Fibroblast of peridontal ligament (primary cell): ENCODE measurements around the gene NRL.

Source experiments
- DNase-seq: peaks from one replicate; pipeline ENCODE4 v3.0.0-alpha.2; 2010; ENCODE audit errors: extremely low read depth

NRL gene

GRCh38 chr14:24066496-24067132, 48.1 kb downstream of the NRL start:
- DNase-seq = no peak

DNA sequence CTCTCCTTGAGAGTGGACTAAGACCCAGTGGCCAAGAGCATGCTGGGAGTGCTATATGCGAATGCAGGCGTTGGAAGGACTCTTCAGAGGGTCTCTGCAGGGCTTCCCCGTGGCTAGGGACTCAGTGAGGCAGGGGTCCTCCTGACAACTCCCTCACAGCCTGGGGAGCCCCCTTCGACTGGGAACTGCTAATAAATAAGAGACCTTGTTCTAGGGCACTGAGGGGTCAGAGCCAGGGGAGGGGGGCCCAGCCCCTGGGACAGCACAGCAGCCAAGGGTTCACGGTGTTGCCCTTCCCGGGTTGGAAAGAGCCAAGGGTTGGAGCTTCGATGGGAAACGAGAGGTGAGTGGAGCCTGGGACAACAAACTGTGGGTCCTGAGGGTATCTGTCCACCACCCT, 49.3 kb downstream of the NRL start:
- DNase-seq = no peak

DNA sequence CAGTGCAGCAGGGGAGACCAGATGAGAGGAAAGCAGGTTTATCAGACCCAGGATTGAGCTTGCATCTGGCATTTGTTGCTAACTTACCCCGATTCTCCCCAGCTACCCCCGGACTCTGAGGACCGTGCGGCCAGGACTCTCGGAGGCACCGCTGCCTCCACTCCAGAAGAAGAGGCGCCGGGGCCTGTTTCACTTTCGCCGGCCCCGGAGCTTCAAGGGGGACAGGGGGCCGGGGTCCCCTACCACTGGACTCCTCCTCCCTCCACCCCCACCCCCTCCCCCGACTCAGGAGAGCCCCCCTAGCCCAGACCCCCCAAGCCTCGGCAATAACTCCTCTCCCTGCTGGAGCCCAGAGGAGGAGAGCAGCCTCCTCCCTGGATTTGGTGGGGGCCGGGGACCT, 49.9 kb downstream of the NRL start:
- no peak for DNase-seq

- no peak for DNase-seq
Measured at GRCh38 chr14:24064091-24064795, 50.5 kb downstream of the NRL start.

DNA sequence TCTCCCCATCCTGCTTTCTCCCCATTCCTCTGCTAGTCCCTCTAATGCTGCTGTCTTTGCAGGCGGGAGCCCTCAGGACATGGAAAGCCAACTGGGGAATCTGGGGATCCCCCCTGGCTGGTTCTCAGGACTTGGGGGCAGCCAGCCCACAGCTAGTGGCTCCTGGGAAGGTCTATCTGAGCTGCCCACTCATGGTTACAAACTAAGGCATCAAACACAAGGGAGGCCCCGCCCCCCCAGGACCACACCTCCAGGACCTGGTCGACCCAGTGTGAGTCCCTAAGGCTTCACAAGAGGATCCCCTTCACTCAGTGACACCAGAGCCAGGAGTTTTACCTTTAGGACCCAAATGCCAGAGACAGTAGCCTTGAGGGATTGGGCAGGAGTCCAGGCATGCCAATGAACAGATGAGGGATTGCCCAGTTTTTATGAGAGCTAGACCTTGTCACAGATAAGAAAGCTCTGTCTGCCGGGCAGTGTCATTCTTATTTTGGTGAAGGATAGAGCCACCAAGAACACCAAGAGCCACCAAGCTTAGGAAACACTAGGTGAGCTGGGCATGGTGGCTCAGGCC, 51.4 kb downstream of the NRL start:
- no peak for DNase-seq

- DNase-seq = no peak
Measured at GRCh38 chr14:24062216-24062980, 52.4 kb downstream of the NRL start.

DNA sequence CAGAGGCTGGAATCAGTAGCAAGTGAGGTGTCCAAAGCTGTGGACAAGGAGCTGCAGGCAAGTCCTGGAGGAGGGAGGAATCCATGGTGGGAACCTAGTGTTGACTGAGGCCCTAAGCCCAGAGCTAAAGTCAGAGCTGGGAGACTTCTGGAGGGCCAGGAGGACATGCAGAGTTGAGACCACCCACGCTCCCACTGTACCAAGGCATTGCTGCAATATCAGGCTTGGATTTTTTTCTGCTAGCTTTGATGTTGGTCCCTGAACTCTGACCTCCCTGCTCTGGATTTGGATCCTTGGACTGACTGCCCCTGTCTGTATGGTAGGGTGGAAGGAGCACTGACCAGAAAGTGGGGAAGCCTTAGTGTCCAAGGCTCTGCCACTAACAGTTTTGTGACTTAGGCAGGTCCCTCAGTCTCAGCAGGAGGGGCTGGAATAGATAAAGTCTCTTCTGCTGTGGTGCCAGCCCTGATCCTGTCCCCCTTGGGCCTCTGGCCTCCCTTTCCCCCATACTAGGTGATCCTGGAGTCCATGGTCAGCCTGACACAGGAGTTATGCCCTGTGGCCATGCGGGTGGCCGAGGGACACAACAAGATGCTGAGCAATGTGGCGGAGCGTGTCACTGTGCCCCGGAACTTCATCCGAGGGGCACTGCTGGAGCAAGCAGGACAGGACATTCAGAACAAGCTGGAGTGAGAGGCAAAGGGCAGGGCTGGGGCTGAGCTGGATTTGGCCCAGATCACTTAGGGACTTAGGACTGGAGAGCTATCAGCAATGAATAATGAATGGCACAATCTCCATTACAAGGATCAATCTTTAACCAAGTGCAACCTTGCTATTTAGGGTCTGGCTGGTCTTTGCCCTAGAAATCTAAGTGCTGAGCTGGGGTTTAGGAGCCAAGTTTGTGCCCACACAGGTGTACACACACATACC, 53.5 kb downstream of the NRL start:
- DNase-seq = no peak

GRCh38 chr14:24060443-24060842, 54.3 kb downstream of the NRL start:
- no peak for DNase-seq

GRCh38 chr14:24059841-24060388, 54.8 kb downstream of the NRL start:
- DNase-seq = no peak

- no peak for DNase-seq
Measured at GRCh38 chr14:24058951-24059475, 55.7 kb downstream of the NRL start.

- peak; percentile 84 for DNase-seq
Measured at GRCh38 chr14:24058260-24058950, 56.3 kb downstream of the NRL start.

GRCh38 chr14:24057867-24058259, 56.9 kb downstream of the NRL start:
- DNase-seq = no peak

DNA sequence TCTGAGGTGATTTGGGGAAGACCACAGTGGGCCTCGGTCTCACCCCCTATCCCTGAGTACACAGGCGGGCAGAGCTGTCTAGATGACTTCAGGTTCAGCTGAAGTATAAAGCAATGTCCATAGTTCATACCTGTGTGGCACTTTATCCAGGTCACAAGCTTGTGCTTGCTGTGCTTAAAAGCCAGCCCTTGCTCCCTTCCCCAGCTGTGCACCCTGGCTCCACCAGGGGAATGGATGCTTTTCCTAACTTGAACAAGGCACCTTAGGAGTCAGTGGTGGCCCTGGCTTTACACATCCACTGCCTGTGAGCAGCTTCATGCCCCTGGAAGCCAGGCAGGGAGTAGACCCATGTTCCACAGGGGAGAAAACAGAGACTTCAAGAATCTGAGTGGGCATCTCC, 57.5 kb downstream of the NRL start:
- no peak for DNase-seq

DNA sequence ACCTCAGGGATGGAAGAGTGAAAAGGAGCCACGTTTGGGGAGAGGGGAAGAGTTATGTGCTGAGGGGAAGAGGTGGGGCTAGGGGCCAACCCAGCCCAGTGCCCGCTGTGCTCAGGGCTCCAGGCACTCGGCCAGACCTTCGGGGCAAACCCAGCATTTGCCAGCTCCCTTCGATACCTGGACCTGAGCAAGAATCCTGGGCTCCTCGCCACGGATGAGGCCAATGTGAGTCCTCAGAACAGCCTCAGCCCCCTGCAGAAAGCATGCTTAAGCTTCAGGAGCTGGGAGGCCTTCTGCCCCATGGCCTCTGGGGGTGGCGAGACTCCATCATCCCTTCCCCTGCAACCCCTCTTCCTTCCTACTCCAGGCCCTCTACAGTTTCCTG, 58.0 kb downstream of the NRL start:
- DNase-seq = no peak

DNA sequence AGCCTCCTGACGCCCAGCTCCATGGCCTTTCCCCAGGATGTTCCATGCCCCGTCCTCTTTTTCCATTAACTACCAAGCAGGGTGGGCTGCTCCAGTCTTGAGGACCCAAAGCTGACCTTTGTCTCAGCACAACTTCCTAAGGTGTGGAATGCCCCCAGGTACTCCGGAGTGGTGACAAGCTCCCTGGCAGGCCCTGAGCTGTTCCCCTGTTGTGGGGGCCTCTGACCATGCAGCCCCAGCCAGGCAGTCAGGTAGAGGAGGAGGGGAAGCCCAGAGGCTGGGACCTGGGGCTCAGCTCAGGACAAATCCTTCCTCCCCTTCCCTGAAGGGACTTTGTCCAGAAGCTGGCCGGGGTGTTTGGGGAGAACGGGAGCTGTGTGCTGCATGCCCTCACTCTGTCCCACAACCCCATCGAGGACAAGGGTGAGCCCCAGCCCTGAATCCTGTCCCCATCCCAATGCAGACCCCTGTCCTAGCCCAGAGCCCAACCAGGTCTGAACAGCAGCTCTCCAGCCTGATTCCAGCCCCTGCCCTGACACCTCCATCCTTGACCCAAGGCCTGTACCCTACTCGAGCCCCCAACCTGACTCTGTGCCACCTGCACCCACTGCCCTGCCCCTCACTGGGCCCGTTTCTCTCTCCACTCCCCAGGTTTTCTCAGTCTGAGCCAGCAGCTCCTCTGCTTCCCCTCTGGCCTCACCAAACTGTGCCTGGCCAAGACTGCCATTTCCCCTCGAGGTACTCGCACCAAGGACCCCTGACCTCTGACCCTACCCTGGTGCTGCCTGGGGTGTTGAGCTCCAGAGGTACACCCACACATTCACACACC, 58.6 kb downstream of the NRL start:
- DNase-seq = no peak

- DNase-seq = no peak
Measured at GRCh38 chr14:24054646-24055045, 60.1 kb downstream of the NRL start.

DNA sequence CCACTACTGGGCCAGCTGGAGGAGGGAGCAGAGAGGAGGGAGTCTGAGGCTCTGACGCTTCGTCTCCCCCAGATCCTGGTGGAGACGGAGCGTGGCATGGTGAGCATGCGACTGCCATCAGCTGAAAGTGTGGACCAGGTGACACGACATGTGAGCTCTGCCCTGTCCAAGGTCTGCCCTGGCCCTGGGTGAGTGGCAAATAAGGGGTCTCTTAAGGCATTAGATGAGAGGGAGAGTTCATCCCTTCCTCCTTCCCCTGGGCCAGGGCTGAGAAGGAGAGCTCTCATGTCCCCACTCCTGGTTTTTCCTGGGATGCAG, 60.5 kb downstream of the NRL start:
- no peak for DNase-seq

DNA sequence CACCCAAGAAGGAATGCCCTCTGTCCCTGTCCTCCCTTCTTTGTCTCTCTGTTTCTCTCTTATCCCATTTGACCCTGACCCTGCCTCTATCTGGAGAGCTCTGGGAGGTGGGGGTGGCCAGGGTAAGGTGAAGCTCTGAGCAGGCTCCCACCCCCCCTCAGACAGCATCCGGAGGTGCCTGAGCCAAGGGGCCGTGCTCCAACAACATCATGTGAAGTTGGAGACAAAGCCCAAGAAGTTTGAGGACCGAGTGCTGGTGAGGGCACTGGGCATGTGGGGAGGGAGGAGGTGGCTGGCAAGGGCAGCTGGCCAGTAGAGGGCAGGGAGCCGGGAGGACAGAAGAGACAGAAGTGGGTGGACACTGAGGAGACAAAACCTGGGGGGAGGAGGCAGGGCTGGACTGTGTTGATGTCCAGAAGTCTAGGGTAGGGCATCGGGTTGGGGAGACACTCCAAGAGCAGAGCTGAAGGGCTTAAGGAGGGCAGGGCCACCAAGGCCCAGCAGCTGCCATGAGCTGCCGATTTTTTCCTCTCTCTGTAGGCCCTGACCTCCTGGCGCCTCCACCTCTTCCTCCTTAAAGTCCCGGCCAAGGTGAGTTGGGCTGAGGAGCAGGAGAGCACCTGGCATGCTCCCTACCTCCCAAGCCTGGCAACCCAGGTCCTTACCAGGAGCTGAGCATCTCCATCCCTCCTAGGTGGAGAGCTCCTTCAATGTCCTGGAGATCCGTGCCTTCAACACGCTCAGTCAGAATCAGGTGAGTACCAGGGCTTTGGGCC, 61.0 kb downstream of the NRL start:
- no peak for DNase-seq
